ENCODE results near the gene SGPL1.

The SGPL1 gene

GRCh38 chr10:70928140-70928539 lies 112.4 kb downstream of the SGPL1 start:
- Histone ChIP-seq H3K36me3 (ENCODE audit: control insufficient read depth, insufficient read depth, low read length) (no peaks in the 10 kb centered on the region), H3K4me3 (ENCODE audit: insufficient read depth, low read depth, low read length, poor library complexity, severe bottlenecking) (no peak overlapping the region), H3K9me3 (ENCODE audit: control insufficient read depth, low read length) (no peaks in the 10 kb centered on the region), H3K27ac (ENCODE audit: insufficient read depth, low read length, poor library complexity, severe bottlenecking) (no peak overlapping the region), H3K4me1 (ENCODE audit: control insufficient read depth, insufficient read depth, low read length, poor library complexity, severe bottlenecking) (no peaks in the 10 kb centered on the region), H3K27me3 (replicated peaks; ENCODE audit: control insufficient read depth, insufficient read depth, low read length, poor library complexity, severe bottlenecking) (no peaks in the 10 kb centered on the region)
- DNase-seq: no peak

- Histone ChIP-seq H3K36me3 (ENCODE audit: control insufficient read depth, insufficient read depth, low read length) (no peaks in the 10 kb centered on the region), H3K4me1 (ENCODE audit: control insufficient read depth, insufficient read depth, low read length, poor library complexity, severe bottlenecking) (no peaks in the 10 kb centered on the region), H3K4me3 (ENCODE audit: insufficient read depth, low read depth, low read length, poor library complexity, severe bottlenecking) (no peak overlapping the region), H3K27ac (ENCODE audit: insufficient read depth, low read length, poor library complexity, severe bottlenecking) (no peak overlapping the region), H3K9me3 (ENCODE audit: control insufficient read depth, low read length) (no peaks in the 10 kb centered on the region), H3K27me3 (replicated peaks; ENCODE audit: control insufficient read depth, insufficient read depth, low read length, poor library complexity, severe bottlenecking) (no peaks in the 10 kb centered on the region)
- no peak for DNase-seq
Observed at GRCh38 chr10:70930263-70931000, 114.7 kb downstream of the SGPL1 start.

Data from effector memory CD4-positive, alpha-beta T cell (primary cell).